HG03378 (cell line): ENCODE data around the gene OVOL1.

Source experiments
- ATAC-seq: cut with Tn5 transposase; IDR thresholded peaks from one replicate; pipeline ENCODE4 v1.9.1; 2021; ENCODE audit warnings: mild to moderate bottlenecking, moderate library complexity; ENCODE audit not compliant: unreplicated experiment

OVOL1 gene

DNA sequence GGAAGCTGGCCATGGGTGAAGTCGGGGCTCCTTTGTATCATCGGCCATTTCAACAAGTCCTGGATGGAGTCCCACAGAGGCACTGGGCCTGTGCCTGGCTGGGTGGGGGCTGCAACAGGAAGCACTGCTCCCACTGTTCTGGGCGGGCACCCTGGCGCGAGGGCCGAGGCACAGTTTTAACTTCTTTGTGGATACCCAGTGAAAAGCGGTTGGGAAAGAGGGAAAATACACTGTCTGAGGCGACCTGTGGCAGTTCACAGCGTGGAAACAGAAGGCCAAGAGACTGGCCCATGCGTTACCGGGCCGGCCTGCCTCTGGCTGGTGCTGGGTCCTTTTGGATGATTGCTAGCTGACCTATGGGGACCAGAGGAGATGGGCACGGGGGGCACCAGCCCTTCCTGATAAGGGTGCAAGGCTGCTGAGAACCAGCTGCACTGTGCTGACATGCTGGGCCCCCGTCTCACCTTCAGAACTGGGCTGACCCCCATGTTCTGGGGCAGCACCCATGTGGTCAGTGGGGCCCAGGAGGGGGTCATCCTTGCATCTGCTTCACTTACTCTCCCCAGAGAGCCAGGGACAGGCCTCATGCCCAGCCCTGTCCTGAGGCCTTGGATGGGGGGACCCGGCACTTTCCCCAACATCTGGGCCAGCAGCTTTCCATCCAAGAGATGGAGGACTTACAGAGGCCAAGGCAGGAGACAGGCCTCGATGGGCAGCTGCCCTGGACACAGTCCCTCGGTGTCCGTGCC, 4.2 kb downstream of the OVOL1 start:
- ATAC-seq = no peak

DNA sequence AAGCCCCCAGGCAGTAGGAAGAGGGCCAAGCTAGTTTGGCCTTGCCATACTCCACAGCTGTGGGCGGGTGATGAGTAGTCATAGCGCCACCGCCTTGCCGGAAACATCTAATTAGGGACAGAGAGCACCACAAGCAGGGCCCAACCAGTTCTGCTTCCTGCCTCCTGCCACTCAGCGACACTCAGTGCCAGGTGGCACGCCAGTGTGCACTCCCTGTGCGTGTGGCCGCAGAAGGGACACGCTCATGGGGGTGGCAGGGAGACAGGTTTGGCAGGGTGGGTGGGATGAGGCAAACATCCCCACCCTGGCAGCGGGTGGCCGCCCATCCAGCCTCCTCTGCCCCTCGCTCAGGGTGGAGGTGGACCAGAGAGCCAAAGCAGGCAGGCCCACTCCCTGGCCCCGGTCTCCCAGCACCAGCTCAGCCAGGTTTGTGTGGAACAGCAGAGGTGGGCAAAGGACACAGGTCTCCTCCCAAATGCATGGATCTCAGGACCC, 4.9 kb downstream of the OVOL1 start:
- ATAC-seq = no peak

DNA sequence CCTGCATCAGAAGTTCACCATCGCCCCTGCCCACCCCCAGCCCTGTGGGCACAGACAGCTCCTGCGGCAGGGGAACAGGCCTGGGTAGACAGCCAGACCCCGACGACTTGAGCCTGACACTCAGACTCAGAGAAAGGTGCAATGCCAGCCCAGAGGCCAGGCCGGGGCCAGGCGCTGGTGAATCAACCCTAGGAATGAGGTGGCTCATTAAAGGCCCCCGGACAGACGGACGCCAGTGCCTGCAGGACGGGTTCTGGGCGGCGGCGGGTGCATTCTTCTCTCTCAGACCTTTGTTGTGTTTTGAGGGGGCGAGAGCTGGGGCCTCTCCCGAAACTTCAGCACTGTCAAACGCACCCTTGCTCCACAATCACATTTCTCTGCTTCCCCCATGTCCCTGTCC, 5.6 kb downstream of the OVOL1 start:
- no peak for ATAC-seq

DNA sequence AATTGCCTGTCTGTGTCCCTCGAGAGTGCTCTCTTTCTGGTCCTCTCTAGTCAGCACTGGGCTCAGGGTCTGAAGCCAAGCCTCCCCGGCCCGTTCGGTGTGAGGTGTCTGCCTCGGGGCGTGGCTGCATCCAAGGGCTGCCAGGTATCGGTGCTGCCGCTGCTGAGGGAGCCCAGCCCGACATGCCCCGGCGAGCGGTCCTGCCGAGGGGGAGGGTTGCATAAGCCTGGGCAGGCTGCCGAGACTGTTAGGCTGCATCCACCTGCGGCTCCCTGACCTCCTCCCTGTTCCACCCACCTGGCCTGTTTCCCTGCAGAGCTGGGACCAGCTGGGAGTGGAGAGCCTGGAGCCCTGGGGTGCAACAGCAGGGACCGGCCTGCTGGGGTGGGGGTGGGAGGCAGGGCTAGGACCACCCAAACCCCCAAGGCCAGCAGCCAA, 6.3 kb downstream of the OVOL1 start:
- ATAC-seq = no peak

DNA sequence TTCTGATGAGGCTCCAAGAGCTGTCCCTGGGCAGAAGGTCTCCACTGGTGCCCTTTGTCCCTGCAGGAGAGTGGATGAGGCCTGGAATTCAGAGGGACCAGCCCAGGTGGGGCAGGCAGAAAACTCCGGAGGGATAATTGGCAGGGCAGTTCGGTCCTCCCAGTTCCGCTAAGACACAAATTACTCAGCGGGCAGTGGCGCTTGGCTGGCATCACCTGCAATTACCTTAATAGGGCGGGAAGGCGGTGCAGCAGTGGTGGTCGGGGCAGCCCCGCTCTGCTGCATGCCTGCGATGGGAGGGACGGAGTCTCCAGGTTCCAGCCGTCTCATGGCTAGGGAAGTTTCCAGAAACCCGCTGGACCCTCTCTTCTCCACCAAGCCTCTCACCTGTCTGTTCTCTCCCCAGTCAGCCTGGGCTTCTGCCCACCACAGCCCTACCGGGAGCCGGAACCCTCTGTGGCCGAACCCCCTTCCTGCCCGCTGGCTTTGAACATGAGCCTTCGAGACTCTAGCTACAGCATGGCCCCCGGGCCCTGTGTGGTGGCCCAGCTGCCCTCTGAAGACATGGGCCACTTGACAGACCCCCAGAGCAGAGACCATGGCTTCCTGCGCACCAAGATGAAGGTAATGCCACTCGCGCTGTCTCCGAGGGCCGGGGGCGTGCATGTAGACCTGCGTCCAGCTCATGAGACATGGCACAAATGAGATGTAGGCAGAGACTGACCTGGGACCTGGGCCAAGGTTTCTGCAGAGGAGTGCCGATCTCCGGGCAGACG, 7.0 kb downstream of the OVOL1 start:
- ATAC-seq = no peak

DNA sequence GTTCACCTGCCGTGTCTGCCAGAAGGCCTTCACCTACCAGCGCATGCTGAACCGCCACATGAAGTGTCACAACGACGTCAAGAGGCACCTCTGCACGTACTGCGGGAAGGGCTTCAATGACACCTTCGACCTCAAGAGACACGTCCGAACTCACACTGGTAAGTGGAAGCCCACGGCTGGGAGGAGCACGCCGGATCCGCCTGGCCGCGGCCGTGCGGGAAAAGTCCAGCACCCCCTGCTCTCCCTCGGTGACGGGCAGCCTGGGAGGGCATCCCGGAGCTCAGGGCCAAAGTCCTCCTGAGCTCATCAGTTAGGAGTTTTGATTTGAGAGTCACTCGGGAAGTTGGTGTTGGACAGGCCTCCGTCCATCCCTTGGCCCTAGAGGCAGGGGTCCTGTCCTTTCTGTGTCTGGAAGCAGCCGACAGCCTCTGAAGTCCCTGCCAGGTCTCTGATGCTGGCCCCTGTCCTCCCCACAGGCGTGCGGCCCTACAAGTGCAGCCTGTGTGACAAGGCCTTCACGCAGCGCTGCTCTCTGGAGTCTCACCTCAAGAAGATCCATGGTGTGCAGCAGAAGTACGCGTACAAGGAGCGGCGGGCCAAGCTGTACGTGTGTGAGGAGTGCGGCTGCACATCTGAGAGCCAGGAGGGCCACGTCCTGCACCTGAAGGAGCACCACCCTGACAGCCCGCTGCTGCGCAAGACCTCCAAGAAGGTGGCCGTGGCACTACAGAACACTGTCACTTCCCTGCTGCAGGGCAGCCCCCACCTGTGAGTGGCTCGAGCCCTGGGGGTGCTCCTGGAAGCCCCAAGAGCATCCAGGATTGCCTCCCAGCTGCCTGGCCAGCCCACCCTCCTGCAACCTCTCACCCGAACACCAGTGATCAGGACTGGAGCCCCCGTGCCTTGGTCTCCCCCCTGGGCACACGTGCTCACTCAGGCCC, 8.0 kb downstream of the OVOL1 start:
- no peak for ATAC-seq

DNA sequence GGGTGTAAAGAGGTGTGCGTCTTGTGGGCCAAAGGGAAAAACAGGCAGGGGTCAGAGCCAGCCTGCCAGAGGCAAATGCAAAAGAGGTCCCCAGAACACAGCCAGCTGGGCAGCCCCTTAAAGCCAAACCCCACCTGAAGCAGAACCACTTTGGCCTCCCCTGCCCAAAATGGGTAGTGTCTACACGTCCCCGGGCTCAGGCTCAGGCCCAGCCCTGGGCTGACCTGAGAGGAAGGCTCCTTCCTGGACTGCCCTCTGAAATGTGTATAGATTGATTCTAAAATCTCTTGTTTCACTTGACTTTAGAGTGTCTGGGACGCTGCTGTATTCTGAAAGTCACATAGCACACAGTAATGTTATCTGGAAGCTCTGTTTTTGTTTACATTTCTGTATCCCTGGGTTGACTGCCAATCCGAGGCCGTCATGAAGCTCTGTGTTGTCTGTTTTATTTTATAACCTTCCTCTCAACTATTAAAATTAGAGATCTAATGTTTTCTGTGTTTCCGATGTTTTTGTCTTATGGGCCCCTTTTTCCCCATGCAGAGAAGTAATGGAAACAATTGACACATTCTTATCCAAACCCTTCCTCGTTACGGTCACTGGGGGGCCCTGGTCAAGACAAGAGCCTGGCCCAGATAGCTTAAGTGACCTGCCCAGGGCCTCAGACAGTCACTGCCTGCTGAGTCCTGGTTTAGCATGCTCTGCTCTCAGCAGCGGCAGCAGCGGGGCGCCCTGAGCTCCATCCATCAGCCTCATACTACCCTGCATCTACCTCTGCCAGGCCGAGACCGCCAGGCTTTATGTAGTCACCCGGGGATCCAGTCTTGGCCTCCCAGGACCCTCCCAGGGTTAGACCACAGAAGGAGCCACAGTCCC, 10.1 kb downstream of the OVOL1 start:
- ATAC-seq = no peak

DNA sequence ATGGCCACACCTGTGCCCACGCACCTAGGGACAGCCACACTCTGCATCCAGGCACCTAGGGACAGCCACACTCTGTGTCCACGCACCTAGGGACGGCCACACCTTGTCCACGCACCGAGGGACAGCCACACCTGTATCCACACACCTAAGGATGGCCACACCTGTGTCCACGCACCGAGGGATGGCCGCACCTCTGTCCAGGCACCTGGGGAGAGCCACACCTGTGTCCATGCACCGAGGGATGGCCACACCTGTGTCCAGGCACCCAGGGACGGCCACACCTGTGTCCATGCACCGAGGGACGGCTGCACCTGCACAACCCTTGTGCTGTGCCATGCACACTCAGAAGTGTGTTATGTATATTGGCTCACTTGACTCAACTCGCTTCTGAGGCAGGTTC, 10.8 kb downstream of the OVOL1 start:
- no peak for ATAC-seq

DNA sequence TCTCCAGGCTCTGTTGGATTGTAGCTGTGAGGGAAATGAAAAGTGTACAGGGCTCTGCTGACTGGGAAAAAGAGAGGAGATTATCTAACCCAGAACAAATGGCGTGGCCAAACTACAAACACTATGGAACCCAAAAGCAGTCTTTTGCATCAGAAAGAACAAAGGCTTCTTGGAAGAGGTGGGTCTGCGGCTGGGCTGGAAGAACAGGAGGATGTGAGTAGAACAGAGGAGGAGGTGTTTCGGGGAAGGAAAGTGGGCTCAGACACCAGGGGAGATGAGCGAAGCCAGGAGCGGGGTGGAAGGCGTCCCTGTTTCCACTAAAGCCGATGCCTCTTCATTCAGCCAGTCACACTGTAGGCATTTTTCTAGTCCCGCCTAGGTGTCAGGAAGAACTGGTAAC, 12.0 kb downstream of the OVOL1 start:
- ATAC-seq = no peak

DNA sequence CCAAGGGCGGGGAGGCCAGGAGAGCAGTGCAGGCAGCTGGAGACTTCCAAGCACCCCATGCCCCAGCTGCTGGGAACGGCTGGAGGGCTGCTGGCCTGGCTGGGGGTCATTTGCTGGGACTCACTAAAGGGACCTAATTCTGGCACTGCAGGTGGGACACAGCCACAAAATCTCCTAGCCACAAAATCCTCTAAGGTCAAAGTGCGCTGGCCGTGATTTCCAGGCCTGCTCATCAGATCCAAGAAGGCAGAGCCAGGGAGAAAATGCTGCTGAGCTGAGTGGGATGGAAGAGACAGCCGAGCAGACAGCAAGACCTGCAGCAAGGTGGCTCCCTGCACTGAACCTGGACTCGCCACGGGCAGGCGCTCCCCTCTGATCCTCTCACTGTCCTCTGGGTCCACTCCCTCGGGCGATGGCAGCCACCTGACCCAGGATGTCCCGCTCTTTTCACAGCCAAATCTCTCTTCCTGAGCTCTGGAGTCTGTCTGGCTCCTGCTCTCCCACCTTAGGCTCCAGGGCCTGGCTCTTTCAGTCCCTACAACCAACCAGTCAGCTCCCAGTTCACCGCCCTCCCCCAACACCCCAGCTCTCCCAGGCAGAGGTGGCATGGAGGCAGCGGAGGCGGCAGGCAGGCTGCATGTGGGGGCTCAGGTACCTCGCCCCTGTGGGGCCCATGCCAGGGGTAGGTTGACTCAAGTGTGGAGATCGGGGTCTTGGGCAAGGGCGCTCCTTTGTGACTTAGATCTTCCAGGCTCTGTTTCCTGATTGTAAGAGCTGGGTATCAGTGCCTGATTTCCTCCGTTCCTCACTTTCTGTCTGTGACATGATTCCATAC, 14.5 kb downstream of the OVOL1 start:
- no peak for ATAC-seq

DNA sequence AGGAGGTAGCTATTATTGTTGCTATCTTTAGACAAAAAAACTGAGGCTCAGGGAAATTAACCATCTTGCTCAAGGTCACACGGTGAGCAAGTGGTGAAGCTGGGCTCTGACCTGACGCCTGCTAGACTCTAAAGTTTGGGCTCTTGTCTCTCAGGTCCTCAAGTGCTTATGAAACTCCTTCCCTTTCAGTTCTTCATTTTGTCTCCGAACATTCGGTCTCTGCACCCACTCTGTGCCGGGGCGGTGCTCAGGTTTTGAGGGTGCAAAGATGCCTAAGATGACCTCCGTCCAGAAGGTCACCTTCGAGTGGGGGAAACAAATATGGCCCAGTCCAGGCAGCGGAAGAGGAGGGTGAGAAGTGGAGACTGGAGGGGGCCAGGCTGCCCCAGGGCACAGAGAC, 16.0 kb downstream of the OVOL1 start:
- ATAC-seq = no peak

DNA sequence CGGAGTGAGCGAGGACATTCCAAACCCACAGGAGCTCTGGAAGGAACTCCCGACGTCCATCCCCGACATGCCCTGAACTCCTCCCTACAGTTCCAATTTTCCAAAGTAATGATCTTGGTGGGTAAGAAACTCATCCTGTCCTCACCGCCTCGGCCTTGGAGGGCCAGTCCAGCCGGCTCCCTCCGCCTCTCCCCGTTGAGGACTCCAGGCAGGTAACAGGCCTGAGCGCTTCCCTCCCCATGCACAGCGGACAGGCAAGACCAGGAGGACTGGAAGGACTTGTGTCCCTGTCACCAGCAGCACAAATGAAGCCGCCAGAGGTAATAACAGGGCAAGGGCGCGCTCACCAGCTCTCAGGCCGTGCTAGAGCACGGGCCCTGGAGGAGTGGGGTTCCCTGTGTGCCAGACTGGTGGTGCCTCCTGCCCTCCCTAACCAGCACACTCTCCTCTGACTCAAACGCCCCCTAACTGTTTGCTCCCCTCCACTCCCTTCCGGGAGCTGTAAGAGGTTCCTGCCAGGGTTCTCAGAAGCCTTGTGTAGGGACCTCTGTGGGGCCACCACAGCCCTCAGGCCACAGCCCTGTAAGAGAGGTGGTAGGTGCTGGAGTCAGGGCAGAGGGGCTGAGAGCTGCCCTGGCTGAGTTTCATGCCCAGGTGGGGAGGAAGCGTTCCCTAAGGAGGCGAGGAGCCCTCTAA, 17.1 kb downstream of the OVOL1 start:
- ATAC-seq = no peak

DNA sequence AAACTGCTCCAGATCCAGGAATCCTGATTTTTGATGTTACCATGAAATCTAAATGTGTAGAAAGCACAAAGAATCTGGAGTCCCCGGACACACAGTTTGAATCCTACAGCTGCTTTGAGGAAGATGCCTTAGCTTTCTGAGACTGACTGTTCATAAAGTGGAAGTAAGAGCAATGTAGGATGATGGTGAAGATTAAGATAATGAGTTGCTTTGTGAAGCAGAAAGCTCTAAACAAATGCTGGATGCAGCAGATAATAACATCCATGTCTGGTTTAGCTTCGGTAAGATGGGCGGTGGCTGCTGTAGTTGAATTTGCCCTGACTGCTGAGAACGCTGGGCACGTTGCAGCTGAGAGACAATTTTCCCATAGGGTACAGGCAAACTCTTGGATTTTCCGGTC, 20.1 kb downstream of the OVOL1 start:
- no peak for ATAC-seq

DNA sequence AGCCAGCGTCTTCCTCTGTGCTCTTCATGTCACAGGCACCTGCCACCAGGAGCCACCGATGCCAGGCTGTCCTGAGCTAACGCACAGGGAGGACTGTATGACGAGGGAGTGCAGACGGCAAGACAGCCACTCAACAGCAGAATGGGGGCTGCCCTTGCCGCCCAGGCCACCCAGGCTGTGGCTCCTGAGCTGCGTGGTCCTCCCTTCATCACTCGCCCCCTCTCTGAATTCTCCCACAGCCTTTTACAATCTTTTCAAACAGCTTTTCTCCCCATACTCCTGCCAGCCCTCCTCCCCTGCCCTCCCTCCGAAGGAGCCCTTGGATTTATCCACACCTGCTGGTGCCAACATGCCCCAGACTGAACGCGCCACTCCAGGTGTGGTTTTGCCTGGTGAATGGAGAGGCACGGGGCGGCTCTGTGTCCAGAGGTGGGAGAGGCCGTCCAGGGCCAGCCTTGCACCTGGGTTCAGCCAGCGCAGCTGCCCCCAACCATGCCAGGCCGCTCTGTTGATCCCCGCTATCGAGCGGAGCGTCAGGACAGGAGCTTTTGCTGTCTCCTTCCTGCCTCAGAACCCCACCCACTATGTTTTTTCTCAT, 22.0 kb downstream of the OVOL1 start:
- ATAC-seq = no peak

DNA sequence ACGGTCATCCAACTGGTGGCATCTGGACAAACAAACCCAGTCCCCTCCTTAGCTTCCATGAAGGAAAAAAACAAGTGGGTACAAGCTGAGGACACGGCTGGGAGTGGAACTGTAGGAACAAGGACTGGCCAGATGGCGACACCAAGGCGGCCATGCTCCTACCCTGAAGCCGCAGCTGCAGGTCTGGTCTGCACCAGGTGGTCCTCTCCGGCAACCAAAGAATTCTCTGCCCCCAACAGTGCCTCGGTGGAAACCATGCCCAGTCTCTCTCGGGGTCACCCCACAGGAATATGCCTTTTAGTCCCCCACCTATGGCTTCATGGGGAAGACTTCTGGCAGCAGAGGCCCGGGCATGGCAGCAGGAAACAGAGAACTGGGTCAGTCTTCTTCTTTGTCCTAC, 22.6 kb downstream of the OVOL1 start:
- ATAC-seq = no peak

DNA sequence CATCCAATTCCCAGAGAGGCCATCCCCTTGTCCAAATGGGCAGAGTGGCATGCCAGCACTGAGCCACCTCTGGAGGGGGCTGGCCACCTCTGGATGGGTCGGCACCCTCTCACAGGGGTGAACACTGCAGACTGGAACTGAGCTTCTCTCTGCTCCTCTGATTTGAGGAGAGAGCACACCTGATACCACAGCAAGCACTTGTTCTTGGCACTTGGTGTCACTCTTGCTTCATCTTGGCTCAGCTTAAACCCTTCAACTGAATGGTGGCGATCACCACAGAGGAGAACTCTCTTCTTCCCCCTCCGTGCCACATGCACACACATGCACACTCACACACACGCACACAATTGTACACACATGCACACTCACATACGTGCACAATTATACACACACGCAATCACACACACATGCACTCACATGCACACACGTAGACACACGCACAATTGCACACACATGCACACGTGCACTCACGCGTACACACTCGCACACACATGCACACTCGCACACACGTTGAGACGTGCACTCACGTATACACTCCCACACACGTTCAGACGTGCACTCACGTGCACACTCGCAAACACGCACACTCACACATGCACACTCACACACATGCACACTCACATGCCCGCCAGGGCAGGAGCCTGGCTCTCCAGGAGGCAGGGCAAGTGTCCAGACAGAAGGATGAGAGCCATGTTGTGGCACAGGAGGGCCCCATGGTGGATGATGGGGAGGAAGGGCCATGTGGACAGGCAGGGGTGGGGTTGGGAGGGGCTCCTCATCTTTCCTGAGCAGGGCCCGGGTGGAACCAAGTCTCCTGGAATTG, 23.4 kb downstream of the OVOL1 start:
- no peak for ATAC-seq

DNA sequence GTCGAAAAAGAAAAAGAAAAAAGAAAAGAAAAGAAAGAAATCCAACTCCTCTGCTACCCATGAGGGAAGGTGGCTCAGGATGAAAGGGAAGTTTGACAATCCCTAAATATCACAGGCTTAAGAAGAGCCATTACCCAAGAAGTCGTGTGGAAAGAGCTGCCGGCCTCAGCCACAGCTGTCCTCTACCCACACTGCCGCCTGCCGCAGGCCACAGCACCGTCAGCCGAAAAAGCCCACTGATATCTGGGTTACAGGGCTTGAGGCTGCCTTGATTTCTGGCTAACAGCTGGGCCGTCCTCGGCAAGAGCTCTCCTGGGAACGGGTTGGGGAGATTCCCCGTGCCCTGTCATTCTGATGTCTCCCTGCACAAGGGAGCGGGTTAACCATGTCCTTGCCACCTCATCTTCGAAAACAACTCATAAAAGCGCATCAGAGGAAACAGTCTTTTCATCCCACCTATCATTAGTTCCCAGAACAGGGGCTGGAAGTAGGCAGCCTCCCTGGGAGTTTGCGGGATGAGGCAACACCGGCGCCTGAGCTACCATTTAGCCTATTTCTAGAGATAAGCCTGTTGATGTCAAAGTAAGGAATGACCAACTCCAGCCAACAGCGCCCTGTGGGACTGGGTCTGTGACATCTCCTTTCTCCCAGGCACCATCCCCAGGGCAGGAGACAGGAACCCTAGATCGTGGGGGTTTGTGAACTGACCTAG, 25.1 kb downstream of the OVOL1 start:
- ATAC-seq = no peak
